22Rv1 (cell line): Measurements from ENCODE around the gene CREG2.

Source experiments
- H3K27ac ChIP-seq: fragments of 450-650 bp; 2 replicates; pipeline ENCODE4 v1.5.1; 2017
- ZFX ChIP-seq: fragments of 450-650 bp; IDR thresholded peaks from 2 replicates; pipeline ENCODE4 v1.6.1; 2017; ENCODE audit warnings: antibody characterized with exemption, borderline replicate concordance
- TF ChIP-seq, protein P1 (sequence below): fragments of 450-650 bp; IDR thresholded peaks from 2 replicates; pipeline ENCODE4 v1.5.1; 2017; ENCODE audit warnings: mild to moderate bottlenecking

Gene CREG2

DNA sequence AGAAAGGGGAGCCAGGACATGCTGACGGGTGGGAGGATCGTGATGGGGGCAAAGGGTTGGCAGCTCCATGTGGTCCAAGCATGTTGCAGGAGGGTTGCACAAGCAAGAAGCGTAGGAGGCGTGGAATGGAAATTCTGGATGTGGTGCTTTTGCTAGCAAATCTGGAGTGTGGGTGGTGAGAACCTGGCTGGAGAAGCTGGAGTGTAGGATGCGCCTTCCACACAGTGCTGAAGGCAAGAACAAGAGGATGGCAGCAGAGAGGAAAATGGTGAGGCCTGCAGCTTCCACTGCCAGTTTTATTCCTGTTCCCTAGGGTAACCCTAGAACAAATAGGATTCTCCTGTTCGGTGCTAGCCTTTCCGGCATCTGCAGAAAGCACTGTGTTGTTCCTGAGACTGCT lies 22.4 kb downstream of the CREG2 start:
- TF ChIP-seq ZFX = no peak
- TF ChIP-seq, protein P1, sequence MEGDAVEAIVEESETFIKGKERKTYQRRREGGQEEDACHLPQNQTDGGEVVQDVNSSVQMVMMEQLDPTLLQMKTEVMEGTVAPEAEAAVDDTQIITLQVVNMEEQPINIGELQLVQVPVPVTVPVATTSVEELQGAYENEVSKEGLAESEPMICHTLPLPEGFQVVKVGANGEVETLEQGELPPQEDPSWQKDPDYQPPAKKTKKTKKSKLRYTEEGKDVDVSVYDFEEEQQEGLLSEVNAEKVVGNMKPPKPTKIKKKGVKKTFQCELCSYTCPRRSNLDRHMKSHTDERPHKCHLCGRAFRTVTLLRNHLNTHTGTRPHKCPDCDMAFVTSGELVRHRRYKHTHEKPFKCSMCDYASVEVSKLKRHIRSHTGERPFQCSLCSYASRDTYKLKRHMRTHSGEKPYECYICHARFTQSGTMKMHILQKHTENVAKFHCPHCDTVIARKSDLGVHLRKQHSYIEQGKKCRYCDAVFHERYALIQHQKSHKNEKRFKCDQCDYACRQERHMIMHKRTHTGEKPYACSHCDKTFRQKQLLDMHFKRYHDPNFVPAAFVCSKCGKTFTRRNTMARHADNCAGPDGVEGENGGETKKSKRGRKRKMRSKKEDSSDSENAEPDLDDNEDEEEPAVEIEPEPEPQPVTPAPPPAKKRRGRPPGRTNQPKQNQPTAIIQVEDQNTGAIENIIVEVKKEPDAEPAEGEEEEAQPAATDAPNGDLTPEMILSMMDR = no peak
- no peak overlapping the region for H3K27ac ChIP-seq

- TF ChIP-seq ZFX = no peak
- TF ChIP-seq, protein P1 = no peak
- H3K27ac ChIP-seq = no peak overlapping the region
Observed at GRCh38 chr2:101362777-101363176, 24.5 kb downstream of the CREG2 start.

GRCh38 chr2:101362316-101362715 lies 25.0 kb downstream of the CREG2 start:
- TF ChIP-seq, protein P1 = no peak
- TF ChIP-seq ZFX = no peak

GRCh38 chr2:101361522-101361921 lies 25.8 kb downstream of the CREG2 start:
- H3K27ac ChIP-seq = no peak overlapping the region

More at GRCh38 chr2:101362316-101362715, 25.0 kb downstream of the CREG2 start:
- H3K27ac ChIP-seq = no peak overlapping the region

GRCh38 chr2:101361121-101361520 lies 26.2 kb downstream of the CREG2 start:
- no peak overlapping the region for H3K27ac ChIP-seq
- TF ChIP-seq, protein P1 = no peak
- TF ChIP-seq ZFX = no peak

More at GRCh38 chr2:101361522-101361921, 25.8 kb downstream of the CREG2 start:
- TF ChIP-seq, protein P1 = no peak

DNA sequence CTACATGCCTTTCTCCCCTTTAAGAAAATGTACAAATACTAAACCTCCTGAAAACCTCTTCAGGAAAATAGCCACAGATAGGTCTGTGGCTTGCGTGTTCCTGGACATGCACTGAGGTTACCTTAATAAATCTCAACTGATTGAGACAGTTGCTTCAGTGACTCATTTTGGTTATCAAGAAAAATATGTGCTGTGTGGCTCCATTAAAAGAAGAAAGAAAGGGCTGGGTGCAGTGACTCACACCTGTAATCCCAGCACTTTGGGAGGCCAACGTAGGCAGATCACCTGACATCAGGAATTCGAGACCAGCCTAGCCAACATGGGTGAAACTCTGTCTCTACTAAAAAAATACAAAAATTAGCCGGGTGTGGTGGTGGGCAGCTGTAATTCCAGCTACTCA lies 27.1 kb downstream of the CREG2 start:
- TF ChIP-seq, protein P1 = no peak
- TF ChIP-seq ZFX = no peak

GRCh38 chr2:101359410-101359954 lies 27.8 kb downstream of the CREG2 start:
- TF ChIP-seq, protein P1 = no peak
- no peak for TF ChIP-seq ZFX
- H3K27ac ChIP-seq = no peak overlapping the region

More for the DNA sequence above, 27.1 kb downstream of the CREG2 start:
- H3K27ac ChIP-seq = no peak overlapping the region
